Measurements from ENCODE around the gene FRMD8. TPM values are rescaled to one million over a fixed set of nuclear protein-coding genes. Genes with fewer than 3 reads are reported as not detected.
A peak's percentile ranks its signal among the peaks of the same experiment; 100 is the strongest.

Gene FRMD8
- total and polyA plus RNA-seq, 9 of the 15 experiments (the other 6 are each of a cell fraction or from before 2014, with no cell fraction given) = 4.5 to 54.5 (median 15.8) TPM

GRCh38 chr11:65428578-65429067 is 42.2 kb downstream of the FRMD8 start (continued):
- TF ChIP-seq RREB1 (CRISPR knock-in tag; IDR thresholded peaks at IDR 0.05) = no peak
- no peak for TF ChIP-seq NRF1 (conservative IDR thresholded peaks at IDR 0.05 in 1 of 2, IDR thresholded peaks at IDR 0.05 in 1 of 2)
- TF ChIP-seq SFPQ (IDR thresholded peaks at IDR 0.05; ENCODE audit: low read depth, low read length) = peak; percentile 91
- no peak for TF ChIP-seq MTA3 (IDR thresholded peaks at IDR 0.05; ENCODE audit: borderline replicate concordance)
- TF ChIP-seq TARDBP (IDR thresholded peaks at IDR 0.05) = no peak
- TF ChIP-seq E2F3 (CRISPR knock-in tag; IDR thresholded peaks at IDR 0.05) = no peak
- TF ChIP-seq MED1 (CRISPR knock-in tag; IDR thresholded peaks at IDR 0.05; ENCODE audit: borderline replicate concordance) = no peak
- no peak for TF ChIP-seq PATZ1 (CRISPR knock-in tag; IDR thresholded peaks at IDR 0.05; ENCODE audit: borderline replicate concordance)
- no peak for TF ChIP-seq MTA2 (IDR thresholded peaks at IDR 0.05; ENCODE audit: low read depth)
- TF ChIP-seq, protein P1, sequence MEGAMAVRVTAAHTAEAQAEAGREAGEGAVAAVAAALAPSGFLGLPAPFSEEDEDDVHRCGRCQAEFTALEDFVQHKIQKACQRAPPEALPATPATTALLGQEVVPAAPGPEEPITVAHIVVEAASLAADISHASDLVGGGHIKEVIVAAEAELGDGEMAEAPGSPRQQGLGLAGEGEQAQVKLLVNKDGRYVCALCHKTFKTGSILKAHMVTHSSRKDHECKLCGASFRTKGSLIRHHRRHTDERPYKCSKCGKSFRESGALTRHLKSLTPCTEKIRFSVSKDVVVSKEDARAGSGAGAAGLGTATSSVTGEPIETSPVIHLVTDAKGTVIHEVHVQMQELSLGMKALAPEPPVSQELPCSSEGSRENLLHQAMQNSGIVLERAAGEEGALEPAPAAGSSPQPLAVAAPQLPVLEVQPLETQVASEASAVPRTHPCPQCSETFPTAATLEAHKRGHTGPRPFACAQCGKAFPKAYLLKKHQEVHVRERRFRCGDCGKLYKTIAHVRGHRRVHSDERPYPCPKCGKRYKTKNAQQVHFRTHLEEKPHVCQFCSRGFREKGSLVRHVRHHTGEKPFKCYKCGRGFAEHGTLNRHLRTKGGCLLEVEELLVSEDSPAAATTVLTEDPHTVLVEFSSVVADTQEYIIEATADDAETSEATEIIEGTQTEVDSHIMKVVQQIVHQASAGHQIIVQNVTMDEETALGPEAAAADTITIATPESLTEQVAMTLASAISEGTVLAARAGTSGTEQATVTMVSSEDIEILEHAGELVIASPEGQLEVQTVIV (CRISPR knock-in tag; IDR thresholded peaks at IDR 0.05; ENCODE audit: borderline replicate concordance) = no peak
- TF ChIP-seq KAT8 (IDR thresholded peaks at IDR 0.05; ENCODE audit: low read depth) = no peak
- TF ChIP-seq SPI1 (IDR thresholded peaks at IDR 0.05; ENCODE audit: borderline replicate concordance, low read depth, low read length) = no peak
- TF ChIP-seq ZNF263 (CRISPR knock-in tag; IDR thresholded peaks at IDR 0.05; ENCODE audit: borderline replicate concordance) = no peak
- TF ChIP-seq, protein P2, sequence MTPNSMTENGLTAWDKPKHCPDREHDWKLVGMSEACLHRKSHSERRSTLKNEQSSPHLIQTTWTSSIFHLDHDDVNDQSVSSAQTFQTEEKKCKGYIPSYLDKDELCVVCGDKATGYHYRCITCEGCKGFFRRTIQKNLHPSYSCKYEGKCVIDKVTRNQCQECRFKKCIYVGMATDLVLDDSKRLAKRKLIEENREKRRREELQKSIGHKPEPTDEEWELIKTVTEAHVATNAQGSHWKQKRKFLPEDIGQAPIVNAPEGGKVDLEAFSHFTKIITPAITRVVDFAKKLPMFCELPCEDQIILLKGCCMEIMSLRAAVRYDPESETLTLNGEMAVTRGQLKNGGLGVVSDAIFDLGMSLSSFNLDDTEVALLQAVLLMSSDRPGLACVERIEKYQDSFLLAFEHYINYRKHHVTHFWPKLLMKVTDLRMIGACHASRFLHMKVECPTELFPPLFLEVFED (CRISPR knock-in tag; conservative IDR thresholded peaks at IDR 0.05) = 0 out of 2 replicates have a peak, but pooled peaks have one; percentile 2

Measured in K562 (cell line).